ENCODE measurements around the gene PRR14.
"Not testable (repeated sequence)": the region's sequence is repeated elsewhere in the genome, so short reads cannot be mapped to it uniquely, and the experiment has no call there.

Gene PRR14

GRCh38 chr16:30696646-30697045 is 45.9 kb downstream of the PRR14 start:
- DNase-seq, result not testable (repeated sequence)

- DNase-seq, result no peak
Measured at GRCh38 chr16:30697264-30698138, 46.7 kb downstream of the PRR14 start.

GRCh38 chr16:30698139-30698815 is 47.5 kb downstream of the PRR14 start:
- DNase-seq, result peak; percentile 99

GRCh38 chr16:30698816-30699614 is 48.3 kb downstream of the PRR14 start, which contains the start of gene SRCAP:
SRCAP (plus strand) TSS chr16:30699171; CDS start chr16:30700825, 1,654 bp downstream.
- DNase-seq, result peak; percentile 93

GRCh38 chr16:30699615-30700099 is 48.9 kb downstream of the PRR14 start:
- no peak for DNase-seq

GRCh38 chr16:30700491-30700890 is 49.7 kb downstream of the PRR14 start:
- DNase-seq, result peak; percentile 51

- no peak for DNase-seq
Measured at GRCh38 chr16:30700971-30701370, 50.2 kb downstream of the PRR14 start.

- not testable (repeated sequence) for DNase-seq
Measured at GRCh38 chr16:30703071-30703470, 52.3 kb downstream of the PRR14 start.

GRCh38 chr16:30703971-30704370 is 53.2 kb downstream of the PRR14 start:
- no peak for DNase-seq
